Right cardiac atrium (tissue), 5 donors: ENCODE results near the gene RAD9A. TPM values are rescaled to one million over a fixed set of nuclear protein-coding genes. Genes with fewer than 3 reads are reported as not detected.

Experiments used
- ATAC-seq, 2 donors: fragments of 200-7000 bp; cut with Tn5 transposase; one replicate each; pipeline versions ENCODE4 v1.8.0 to v1.9.1; 2020; ENCODE audit warnings: moderate library complexity in 2 of 2, mild to moderate bottlenecking in 1 of 2
- DNase-seq, 3 donors: peaks; one replicate each; pipeline ENCODE4 v3.0.0-alpha.2; 2020
- H3K27ac ChIP-seq: one replicate; pipeline ENCODE4 v1.5.1; 2013; ENCODE audit warnings: mild to moderate bottlenecking, low read length, control low read depth, moderate library complexity
- H3K27me3 ChIP-seq: one replicate; pipeline ENCODE4 v1.6.1; 2013; ENCODE audit not compliant: control insufficient read depth, insufficient read depth
- H3K4me1 ChIP-seq: one replicate; pipeline ENCODE4 v1.6.1; 2013; ENCODE audit warnings: low read length; ENCODE audit not compliant: control insufficient read depth, insufficient read depth
- H3K4me3 ChIP-seq: one replicate; pipeline ENCODE4 v1.5.1; 2013; ENCODE audit warnings: low read length, control low read depth
- H3K9me3 ChIP-seq: one replicate; pipeline ENCODE4 v1.6.1; 2013; ENCODE audit warnings: low read length; ENCODE audit not compliant: control insufficient read depth
- WGBS: extraction: QIAGEN DNeasy Blood & Tissue Kit; methylation state at CpG from one replicate; pipeline ENCODE4 v1.1.7; 2013; 5-methylcytosine and 5-hydroxymethylcytosine counted together
- intact Hi-C, 4 donors: fragments of 100-400 bp; cut with DNase I; formaldehyde crosslinking; loops; one replicate each; pipeline versions ENCODE4 v1.11.0 to v1.14.0; 2022 to 2023
- polyA plus RNA-seq: library from polyadenylated mRNA; stranded (reverse); fragments of 200-250 nt; gene quantifications from one replicate; pipeline ENCODE4 v1.2.3, GENCODE V29; 2013
- total RNA-seq, 4 donors: library from RNA; stranded (reverse); fragmentation: NEBNext Ultra II Directional; extraction: Animal tissue kit (Norgen Biotek cat#: 25700); gene quantifications; one replicate each; pipeline ENCODE4 v1.2.1, GENCODE V29; 2021
- donor health status: healthy with polysubstance abuse.
- donor health status: DM: no; HTN: yes; CAD: no.
- donor health status: DM: no; HTN: no; CAD: no.
- donor health status: DM: no; HTN: yes; CAD: no; lungs with severe emphysema.
- donor health status: DM: yes; HTN: yes; CAD: no.

RAD9A gene
- total and polyA plus RNA-seq, 5 donors, result 7.3 to 11.7 (median 9.1) TPM

DNA sequence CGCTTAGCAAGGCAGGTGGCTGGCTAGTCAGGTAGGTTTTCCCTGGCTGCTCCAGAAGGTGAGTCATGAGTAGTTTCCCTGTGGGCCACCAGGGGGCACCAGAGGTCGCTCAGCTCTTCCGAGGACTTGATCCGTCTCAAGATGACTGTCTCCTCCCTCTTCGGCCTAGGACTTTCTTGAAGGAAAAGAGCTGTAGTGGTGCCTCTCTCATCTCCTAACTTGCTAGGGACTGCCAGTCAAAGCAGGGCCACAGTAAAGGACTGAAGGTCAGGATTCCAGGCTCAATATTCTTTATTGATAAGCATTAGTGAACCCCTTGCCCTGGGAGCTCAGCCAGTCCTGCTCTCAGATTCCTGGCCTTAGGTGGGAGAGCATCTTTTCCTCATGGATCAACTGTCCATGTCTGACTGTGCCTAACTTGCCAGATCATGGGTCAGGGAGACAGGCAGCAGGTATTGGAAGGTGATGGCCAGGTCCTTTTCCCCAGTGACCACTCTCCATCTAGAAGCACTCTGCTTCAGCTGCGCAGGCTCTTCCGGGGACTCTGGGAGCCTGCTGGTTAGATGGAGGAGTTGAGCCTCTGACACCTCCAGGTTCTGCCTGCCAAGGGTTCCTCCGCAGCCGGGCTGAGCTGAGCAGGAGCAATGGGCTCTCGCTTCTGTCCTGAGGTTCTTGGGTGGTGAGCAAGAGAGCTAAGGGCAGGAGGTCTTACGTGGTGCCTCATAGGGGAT lies 40.3 kb upstream of the RAD9A start:
- ATAC-seq, result no peak
- peaks cover 25% of the 10 kb centered on the region for H3K4me1 ChIP-seq

GRCh38 chr11:67352546-67353316 lies 39.1 kb upstream of the RAD9A start:
- intact Hi-C loops, result loop anchor here in 1 of 4 donors (5.0 kb wide), 1 partner anchor 40 kb away; the partner anchor contains the start of gene RAD9A
- DNase-seq (peak in 2 of 3 donors; percentile 47 to 65), ATAC-seq (peak; percentile 3 to 5)
- Histone ChIP-seq H3K9me3 (no peaks in the 10 kb centered on the region), H3K27ac (peak overlapping the region; percentile 97), H3K27me3 (no peaks in the 10 kb centered on the region), H3K4me1 (peaks cover 29% of the 10 kb centered on the region), H3K4me3 (peak overlapping the region; percentile 62)
- 7% methylated on average over 25 of the region's 25 CpGs for WGBS

More for the DNA sequence above, 40.3 kb upstream of the RAD9A start:
- H3K27me3 ChIP-seq, result no peaks in the 10 kb centered on the region
- no peak overlapping the region for H3K4me3 ChIP-seq
- WGBS, result 54% methylated on average over 11 of the region's 11 CpGs
- DNase-seq, result peak; percentile 48 to 79 (median 78)
- intact Hi-C loops, result loop anchor here in 2 of 4 donors (2.0 to 5.0 kb wide), 2 partner anchors 33 to 41 kb away; partner anchors contain the start of gene RAD9A (in 1 of the 2)
- peak overlapping the region; percentile 73 for H3K27ac ChIP-seq
- no peaks in the 10 kb centered on the region for H3K9me3 ChIP-seq

DNA sequence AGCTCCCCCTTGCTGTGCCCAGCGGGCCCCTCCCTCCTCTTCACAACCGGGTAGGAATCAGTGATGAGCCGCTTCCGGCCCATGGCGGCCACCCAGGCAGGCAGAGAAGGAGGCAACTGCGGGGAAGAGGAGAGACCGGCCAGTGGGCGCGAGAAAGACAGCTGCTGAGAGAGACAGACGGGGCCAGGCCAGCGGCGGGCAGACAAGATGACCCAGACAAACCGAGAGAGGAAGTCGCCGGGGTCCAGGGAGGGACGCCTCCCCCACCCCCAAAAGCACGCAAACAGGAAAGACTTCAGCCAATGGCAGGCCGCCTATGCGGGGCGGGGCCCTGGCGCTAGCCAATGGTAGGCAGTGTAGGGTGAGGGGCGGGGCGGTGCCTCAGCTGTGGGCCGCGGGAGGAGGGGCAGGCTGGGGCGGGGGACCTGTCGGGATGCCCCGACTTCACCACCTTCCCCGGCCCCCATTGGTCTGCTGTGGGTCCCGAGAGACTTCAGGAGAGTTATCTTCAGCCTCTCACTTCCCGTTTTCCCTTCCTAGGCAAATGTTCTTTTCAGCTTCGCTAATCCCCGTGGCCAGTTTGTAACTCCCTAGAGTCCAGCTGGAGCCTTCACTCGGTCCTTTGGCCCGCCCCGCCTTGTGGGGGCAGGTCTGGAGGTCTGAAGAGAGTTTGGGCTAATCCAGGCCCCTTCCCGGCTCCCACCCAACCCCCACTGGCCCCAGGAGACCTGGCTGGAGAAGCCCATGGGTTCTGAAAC lies 38.3 kb upstream of the RAD9A start, which contains the start of gene POLD4:
TSS of gene POLD4 (minus strand) at position 230 of the 758 bp plus-strand sequence. CDS start at position 83, 147 bp downstream.
- intact Hi-C loops, result loop anchor here in 1 of 4 donors (5.0 kb wide), 1 partner anchor 39 kb away; the partner anchor contains the start of gene RAD9A
- H3K4me1 ChIP-seq, result peaks cover 29% of the 10 kb centered on the region
- WGBS, result under 1% methylated on average over 37 of the region's 37 CpGs

GRCh38 chr11:67354075-67355022 lies 37.4 kb upstream of the RAD9A start:
- peak; percentile 86 to 87 (median 87) for DNase-seq
- H3K9me3 ChIP-seq, result no peaks in the 10 kb centered on the region
- WGBS, result 13% methylated on average over 8 of the region's 8 CpGs
- peaks cover 27% of the 10 kb centered on the region for H3K4me1 ChIP-seq
- peak overlapping the region; percentile 62 for H3K4me3 ChIP-seq
- ATAC-seq, result peak; percentile 54 to 77
- peak overlapping the region; percentile 94 for H3K27ac ChIP-seq
- intact Hi-C loops, result loop anchor here in 1 of 4 donors (5.0 kb wide), 1 partner anchor 38 kb away; the partner anchor contains the start of gene RAD9A
- no peaks in the 10 kb centered on the region for H3K27me3 ChIP-seq

More for the DNA sequence above, 38.3 kb upstream of the RAD9A start, which contains the start of gene POLD4:
- Histone ChIP-seq H3K9me3 (no peaks in the 10 kb centered on the region), H3K27ac (peak within 1 kb of the TSS; percentile 97), H3K27me3 (no peaks in the 10 kb centered on the region), H3K4me3 (peak within 1 kb of the TSS; percentile 62)
- peak; percentile 99 to 100 (median 100) for DNase-seq
- ATAC-seq, result peak; percentile 91 to 93

- Histone ChIP-seq H3K4me3 (no peak overlapping the region), H3K27me3 (no peaks in the 10 kb centered on the region), H3K9me3 (no peaks in the 10 kb centered on the region), H3K4me1 (peaks cover 25% of the 10 kb centered on the region), H3K27ac (peak overlapping the region; percentile 94)
- intact Hi-C loops, result no loop called here
- 69% methylated on average over 11 of the region's 11 CpGs for WGBS
- no peak for ATAC-seq
- DNase-seq, result peak in 2 of 3 donors; percentile 57 to 62
Observed at GRCh38 chr11:67355023-67355793, 36.6 kb upstream of the RAD9A start.

DNA sequence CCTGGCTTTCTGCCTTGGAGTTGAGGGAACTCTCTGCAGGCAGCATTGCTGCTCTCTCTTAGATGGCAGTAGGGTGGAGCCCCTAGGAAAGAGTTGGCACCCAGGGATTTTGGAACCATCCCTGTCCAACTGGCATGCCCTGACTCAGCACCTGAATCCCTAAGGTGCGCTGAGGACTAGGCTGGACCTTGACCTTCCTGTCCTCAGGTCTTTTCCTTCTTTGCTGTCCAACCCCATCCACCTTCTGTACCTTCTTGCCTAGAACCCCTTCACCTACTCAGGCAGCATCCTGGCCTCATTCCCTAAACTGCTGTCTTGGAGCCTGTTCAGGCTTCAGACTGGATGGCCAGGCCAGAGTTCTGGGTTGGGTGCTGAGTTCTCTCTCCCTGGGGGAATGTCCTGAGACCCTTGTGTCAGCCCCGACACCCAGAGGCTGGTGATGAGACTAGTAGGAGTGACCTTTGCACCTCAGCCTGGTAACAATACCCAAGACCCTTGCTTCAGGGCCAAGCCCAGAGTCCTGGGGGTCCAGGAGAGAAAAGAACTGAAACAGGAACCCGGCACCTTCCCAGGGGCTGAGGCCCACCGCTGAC lies 35.9 kb upstream of the RAD9A start:
- 88% methylated on average over 4 of the region's 4 CpGs for WGBS
- no peak for ATAC-seq

GRCh38 chr11:67356387-67356863 lies 35.4 kb upstream of the RAD9A start:
- peak overlapping the region; percentile 94 for H3K27ac ChIP-seq
- no peak overlapping the region for H3K4me3 ChIP-seq
- peaks cover 24% of the 10 kb centered on the region for H3K4me1 ChIP-seq
- no peaks in the 10 kb centered on the region for H3K27me3 ChIP-seq
- 58% methylated on average over 4 of the region's 4 CpGs for WGBS
- intact Hi-C loops, result no loop called here
- no peak for ATAC-seq
- H3K9me3 ChIP-seq, result no peaks in the 10 kb centered on the region
- peak in 1 of 3 donors; percentile 51 for DNase-seq

More for the DNA sequence above, 35.9 kb upstream of the RAD9A start:
- intact Hi-C loops, result no loop called here
- Histone ChIP-seq H3K4me3 (no peak overlapping the region), H3K9me3 (no peaks in the 10 kb centered on the region), H3K4me1 (peaks cover 25% of the 10 kb centered on the region), H3K27ac (peak overlapping the region; percentile 94), H3K27me3 (no peaks in the 10 kb centered on the region)
- DNase-seq, result peak in 1 of 3 donors; percentile 36

- Histone ChIP-seq H3K4me3 (no peak overlapping the region), H3K9me3 (no peaks in the 10 kb centered on the region), H3K27me3 (no peaks in the 10 kb centered on the region), H3K4me1 (peaks cover 20% of the 10 kb centered on the region), H3K27ac (peak overlapping the region; percentile 94)
- ATAC-seq (no peak), DNase-seq (peak; percentile 59 to 75 (median 74))
- intact Hi-C loops, result no loop called here
- WGBS, result 25% methylated on average over 3 of the region's 3 CpGs
Observed at GRCh38 chr11:67356864-67357561, 34.8 kb upstream of the RAD9A start.
